RKO (cell line): ENCODE measurements around the gene CDH23.
"Not testable (repeated sequence)": the region's sequence is repeated elsewhere in the genome, so short reads cannot be mapped to it uniquely, and the experiment has no call there.

Experiments used
- DNase-seq: peaks from one replicate; pipeline ENCODE4 v3.0.0-alpha.2; 2016; ENCODE audit warnings: low spot score

Gene CDH23

DNA sequence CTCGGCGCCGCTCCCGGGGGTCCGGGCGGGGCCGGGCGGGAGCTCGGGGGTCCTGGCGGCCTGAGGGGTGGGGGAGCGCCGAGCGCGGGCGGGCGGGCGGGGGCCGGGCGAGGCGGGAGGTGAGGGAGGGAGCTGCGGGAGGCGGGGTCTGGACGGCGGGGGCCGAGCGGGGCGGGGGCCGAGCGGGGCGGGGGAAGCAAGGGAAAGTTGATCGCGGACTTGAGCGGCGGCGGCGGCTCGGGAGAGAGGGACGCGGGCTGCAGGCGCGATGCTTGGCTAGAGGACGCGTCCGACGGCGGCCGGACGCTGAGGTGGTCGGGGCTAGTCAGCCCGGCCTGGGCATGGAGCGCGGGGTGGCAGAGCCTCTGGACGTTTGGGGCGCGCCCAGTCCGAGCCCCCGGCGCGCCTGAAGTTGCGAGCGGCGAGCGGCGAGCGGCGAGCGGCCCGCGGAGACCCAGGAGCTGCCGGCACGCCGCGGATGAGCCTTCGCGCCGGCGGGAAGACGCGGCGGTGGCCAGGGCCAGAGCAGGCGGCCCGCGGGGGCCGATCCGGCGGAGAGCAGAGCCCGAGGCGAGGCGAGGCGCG is at the start of gene CDH23:
Gene CDH23, plus strand, starts transcription at position 210 of the 585 bp plus-strand sequence. CDS start 42,912 bp downstream, outside the sequence.
- DNase-seq, result no peak

DNA sequence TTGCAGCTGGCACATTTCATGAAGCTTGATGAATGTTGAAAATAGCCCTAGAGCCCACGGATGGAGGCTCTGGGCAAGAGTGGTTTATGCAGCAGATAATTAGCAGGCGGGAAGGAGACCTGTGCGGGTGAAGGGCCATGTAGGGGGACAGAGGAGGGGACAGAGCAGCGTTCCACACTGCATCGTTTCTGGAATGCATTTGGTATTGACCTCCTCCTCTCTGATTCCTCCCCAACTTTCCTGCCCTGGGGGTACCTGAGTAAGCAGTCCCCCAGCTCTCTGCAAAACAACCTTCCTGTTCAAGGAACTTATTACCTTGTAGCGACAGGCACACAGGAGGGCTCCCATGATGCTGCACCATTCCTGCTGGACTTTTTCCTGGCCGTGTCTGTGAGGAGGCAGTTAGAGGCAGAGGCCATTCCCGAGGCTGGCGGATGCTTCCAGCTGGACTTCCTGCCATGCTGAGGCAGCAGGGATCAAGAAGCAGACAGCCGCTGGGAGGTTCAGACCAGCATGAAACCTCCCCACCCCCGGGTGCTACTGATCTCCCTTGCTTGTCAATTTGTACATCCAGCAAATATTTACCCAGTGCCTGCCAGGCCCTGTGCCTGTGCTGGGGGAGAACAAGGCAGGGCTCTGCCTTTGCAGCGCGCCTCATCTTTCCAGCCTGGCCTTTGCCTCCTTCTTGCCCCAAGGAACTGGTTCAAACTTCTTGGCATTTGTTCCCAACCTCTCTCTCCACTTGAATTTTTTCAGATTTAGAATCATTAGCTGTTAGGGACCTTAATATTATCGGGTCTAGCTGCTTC is 48.9 kb upstream of the CDH23 start:
- no peak for DNase-seq

DNA sequence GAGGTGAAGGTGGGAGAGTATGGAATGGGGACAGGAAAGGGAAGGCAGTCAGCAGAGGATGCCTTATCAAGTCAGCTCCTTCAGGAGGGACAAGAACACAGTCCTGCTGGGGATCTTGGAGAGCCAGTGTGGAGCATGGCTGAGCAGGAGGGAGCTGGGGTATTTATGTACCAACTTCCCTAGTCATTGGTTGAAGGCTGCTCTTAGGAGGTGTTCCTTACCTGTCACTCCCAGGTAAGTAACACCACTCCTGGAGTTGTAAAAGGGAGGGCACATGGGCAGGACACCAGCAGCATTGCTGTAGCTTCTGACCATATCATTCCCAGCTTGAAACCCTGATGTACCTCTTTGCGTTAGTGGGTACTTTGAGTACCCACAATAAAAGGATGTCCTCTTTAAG is 47.9 kb upstream of the CDH23 start:
- DNase-seq, result no peak

DNA sequence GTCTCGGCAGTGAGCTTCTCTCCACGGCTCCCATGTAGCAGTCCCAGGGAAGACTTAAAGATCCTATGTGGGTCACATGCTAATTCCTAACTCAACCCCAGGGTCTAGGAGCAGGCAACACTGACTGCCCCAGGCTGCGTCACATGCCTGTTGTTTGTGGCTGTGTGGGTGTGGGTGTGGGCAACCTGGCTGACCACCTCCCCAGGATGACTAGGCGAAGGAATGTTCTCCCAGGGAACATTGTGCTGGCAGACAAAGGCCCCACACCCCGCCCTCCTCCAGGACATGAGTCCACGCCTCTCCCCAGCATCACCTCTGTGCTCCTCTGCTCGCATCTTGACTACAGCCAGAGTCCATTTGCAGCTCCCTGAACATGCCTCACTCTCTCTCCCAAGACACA is 47.3 kb upstream of the CDH23 start:
- no peak for DNase-seq

DNA sequence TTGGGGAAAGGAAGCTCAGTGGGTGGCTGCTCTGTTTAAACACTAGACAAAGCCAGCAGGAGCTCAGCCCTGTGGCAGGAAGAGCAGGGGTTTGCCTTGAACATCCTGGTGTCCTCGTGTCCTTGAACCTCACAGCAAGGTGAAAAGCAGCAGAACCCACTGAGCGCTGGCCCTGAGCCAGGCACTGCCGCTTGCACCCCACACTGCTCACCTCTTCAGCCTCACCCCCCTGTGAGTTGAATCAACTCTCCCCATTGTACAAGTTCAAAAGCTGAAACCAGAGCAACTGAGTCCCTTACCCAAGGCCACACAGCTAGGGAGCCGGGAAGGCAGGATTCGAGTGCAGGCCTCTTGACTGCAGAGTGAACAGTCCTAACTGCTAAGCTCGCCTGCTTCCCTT is 45.6 kb upstream of the CDH23 start:
- DNase-seq, result no peak

DNA sequence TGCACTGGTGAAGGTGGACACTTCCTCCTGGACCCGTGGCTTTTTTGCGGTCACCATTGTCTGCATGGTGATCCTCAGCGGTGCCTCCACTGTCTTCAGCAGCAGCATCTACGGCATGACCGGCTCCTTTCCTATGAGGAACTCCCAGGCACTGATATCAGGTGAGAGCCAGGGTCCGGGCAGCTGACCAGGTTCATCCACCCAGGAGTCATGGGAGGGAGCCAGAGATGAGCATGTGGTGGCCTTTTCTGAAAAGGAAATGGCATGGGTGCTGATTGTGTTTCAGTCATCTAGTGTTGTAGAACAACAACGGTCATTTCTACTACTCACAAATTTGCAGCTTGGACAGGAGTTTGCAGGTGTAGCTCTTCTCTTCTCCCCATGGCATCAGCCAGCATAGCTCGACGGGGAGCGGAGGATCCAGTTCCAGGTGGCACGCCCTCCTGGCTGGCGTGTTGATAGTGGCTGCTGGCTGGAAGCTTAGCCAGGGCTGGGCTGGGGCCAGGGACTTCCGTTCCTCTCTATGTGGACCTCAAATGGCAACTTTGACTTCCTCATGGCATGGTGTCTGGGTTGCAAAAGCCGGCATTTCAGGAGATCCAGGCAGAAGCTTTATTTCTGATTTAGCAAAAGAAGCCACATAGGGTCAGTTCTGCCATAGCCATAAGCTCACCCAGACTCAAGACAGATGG is 44.9 kb upstream of the CDH23 start:
- no peak for DNase-seq

DNA sequence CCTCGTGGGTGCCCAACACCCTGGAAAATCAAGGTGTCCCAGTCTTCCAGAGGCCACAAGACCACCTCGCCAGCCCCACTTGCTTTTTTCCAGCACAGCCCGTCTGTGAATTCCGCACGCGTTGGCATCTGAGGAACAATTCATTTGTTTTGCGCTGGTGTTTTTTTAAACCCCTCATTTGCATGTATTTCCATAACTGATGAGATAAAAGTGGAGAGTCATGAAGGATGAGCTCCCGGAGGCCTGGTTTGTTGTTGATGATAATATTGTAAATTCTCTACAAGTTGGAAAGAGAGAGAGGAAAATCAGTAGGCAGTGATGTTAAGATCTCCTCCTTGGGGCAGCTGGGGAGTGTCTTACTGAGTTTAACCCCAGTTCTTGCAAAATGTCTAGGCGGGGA is 43.1 kb upstream of the CDH23 start:
- DNase-seq, result no peak

DNA sequence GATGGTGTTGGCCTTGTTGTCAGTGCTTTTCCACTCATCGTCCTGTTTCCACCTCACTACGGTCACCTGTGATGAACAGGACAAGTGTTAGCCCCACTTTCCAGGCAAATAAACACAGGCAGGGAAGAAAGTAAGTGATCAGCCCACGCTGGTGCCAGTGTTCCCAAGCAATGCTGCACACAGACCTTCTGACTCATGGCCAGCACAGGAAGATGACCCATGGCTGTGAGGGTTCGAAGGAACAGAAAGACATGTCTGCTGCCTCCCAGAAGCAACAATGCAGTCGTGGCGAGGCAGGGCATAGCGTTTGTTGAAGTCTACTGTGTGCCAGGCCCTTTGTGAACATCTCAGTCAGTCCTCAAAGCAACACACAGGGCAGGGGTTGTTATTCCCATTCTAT is 41.9 kb upstream of the CDH23 start:
- no peak for DNase-seq

DNA sequence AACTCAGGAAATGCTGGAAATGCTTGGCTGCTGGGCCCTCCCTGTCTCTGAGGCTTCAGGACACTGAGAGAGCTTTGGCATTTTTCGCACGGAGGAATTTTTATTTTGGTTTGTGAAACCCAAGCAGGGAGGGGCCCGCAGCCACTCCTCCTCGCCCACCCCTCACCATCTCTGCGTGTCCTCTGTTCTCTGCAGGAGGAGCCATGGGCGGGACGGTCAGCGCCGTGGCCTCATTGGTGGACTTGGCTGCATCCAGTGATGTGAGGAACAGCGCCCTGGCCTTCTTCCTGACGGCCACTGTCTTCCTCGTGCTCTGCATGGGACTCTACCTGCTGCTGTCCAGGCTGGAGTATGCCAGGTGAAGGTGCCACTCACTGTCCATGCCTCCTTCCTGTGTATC is 40.8 kb upstream of the CDH23 start:
- no peak for DNase-seq

DNA sequence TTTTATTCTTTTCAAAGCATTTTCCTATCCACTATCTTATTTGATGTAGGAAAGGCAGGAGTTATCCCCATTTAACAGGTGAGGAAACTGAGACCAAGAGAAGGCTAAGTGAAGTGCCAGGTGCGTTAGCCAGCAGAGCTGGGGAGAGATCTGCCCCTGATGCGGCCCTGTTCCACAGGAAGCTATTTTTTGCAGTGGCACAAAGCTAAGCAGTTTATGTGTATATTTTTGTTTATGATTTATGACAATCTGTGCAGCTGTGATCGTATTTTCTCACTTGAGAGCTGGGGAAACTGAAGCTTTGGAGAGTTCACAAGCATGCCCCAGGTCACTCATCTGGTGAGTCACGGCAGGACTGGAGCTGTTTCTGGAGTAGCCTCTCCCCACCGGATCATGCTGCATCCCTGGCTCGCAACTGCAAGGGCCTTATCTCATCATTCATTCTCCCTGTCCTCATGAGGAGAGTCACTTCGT is 38.9 kb upstream of the CDH23 start:
- DNase-seq, result no peak

DNA sequence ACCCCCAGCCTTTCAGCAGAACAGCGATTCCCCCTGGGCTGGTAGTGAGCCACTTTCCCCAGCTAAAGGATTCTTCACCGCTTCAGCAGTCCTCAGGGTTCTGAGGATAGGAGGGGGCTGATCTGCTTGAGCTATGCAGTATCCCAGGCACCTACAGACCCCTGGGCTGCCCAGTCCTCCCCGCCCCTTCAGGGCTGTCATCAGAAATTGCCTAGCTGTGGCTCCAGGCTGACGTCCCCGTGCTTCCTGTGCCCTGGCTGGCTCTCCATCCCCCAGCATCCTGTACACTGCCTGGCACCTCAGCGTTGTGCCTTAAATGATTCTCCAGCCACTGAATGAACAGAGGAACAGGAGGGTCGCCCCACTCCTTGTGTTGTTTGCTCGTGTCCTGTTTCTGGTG is 38.4 kb upstream of the CDH23 start:
- no peak for DNase-seq

DNA sequence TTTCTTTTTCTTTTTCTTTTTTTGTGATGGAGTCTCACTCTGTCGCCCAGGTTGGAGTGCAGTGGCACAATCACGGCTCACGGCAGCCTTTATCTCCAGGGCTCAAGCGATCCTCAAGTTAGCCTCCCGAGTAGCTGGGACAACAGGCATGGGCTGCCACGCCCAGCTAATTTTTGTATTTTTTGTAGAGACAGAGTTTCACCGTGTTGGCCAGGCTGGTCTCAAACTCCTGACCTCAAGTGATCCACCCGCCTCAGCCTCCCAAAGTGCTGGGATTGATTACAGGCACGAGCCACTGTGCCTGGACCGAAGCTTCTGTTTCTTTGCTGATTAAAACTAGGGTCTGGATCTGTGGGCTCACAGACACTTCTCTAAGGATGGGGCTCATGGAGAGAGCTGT is 37.8 kb upstream of the CDH23 start:
- DNase-seq, result not testable (repeated sequence)

DNA sequence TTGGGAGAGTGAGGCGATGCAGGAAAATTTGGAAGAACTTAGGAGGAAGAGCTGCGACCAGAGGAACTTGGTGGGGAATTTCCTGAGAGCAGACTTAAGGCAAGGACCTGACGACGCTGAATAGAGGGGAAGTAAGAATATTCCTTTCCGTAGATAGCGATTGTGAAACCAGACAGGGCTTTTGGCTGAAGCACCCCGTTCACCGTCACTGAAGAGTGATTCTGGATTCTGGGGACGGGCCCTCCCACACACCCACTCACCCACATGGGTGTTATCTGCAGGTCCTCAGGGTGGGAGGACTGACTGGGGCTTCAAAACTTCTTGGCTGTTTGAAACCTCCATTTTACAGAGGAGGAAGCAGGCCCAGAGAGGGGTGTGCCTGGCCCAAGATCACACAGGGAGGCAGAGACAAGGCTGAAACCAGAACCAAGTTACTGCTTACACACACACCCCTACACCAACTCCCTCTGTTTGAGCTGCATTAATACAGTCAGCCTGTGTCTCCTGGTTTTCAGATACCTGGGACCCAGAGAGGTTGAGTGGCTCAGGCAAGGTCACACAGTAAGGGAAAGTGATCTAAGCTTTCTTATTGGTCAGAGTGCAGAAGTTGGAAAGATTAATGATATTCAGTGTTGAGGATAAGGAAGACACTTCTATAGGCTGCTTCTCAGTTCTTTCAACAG is 37.2 kb upstream of the CDH23 start:
- DNase-seq, result no peak

DNA sequence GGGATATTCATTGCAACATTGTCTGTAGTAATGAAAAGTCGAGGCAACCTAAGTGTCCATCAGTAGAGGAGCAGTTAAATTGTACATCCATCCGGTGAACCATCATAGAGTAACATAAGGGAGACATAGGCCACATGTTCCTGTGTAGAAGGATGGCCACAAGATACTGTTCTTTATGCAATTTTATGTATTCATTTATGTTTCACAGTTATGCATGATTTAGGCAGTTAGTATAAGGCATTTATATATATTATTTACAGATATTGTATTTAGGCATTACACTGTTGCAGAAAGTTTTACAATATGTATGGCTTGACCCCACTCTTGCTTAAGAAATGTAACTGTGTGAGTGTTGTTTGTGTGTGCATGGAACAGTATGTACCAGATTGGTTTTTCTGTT is 36.0 kb upstream of the CDH23 start:
- DNase-seq, result no peak

DNA sequence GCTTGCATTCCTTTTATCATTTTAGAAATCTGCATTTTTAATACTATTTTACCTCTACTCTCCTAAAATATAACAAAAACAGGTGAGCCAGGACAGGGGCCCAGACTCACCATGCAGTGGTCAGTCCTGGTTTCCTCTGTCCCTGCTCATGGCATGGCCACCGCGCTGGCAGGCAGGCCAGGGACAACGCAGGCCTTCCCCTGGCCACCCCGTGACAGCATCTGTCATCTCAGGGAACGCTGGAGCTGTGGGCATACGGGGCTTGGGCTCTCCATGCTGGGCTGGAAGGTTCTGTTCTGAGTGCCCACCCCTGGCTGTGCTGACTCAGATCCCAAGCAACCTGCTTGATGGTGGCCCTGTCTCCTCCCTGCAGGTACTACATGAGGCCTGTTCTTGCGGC is 35.1 kb upstream of the CDH23 start:
- no peak for DNase-seq

DNA sequence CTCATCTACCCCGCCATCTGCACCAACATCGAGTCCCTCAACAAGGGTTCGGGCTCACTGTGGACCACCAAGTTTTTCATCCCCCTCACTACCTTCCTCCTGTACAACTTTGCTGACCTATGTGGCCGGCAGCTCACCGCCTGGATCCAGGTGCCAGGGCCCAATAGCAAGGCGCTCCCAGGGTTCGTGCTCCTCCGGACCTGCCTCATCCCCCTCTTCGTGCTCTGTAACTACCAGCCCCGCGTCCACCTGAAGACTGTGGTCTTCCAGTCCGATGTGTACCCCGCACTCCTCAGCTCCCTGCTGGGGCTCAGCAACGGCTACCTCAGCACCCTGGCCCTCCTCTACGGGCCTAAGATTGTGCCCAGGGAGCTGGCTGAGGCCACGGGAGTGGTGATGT is 34.6 kb upstream of the CDH23 start:
- no peak for DNase-seq

DNA sequence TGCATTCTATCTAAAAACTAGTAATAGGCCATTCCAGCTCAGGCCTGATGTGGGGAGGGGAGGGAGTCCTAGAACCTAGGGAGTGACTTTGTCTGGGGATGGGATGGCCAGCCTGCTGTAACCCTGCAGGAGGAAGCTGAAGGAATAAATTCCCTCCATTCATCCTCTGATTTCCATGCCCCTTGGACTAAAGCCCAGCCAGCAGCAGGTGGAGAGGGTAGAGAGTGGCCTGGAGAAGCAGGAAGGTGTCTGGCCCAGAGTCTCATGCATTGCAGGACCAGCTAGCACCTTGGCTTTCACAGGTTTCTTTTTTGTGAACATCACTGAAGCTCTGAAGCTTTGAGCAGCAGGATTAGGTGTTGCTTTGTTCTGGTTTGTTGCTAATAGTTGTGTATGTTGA is 32.8 kb upstream of the CDH23 start:
- DNase-seq, result no peak

DNA sequence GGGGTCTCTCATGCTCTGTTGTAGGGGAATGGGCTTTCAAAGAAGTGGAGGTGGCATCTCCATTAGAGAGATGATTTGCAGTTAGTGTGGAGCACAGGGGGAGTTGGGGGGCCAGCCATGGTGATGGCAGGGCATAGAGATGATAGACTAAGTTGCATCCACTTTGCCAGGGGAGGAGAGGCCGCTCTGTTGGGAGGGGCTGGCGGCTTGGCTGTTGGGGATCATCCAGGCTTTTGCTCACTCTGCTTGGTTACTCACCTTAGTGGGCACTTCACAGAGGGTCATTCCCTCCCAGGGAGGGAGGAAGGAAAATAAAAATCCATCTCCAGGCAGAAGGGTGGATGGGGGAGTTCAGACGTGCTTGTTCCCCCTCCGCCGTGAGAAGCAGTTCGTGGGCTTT is 31.4 kb upstream of the CDH23 start:
- no peak for DNase-seq

DNA sequence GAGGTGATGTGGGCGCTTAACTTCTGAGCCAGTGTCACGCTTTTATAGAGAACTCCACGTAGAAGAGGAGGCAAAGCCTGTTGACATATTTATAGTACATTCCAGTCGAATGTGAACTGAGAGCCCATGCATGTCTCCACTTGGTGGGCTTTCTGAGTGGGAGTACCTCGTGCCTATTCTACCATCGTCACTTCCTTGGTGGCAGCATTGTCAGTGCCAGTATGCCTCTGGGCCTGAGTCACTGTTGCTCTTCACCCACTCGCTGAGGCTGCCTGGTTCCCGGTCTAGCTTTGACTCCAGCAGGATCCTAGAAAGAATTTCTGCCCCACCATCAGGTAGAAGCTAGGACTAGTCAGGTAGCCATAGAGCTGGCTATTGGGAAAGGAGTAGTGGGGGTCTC is 30.0 kb upstream of the CDH23 start:
- DNase-seq, result no peak

DNA sequence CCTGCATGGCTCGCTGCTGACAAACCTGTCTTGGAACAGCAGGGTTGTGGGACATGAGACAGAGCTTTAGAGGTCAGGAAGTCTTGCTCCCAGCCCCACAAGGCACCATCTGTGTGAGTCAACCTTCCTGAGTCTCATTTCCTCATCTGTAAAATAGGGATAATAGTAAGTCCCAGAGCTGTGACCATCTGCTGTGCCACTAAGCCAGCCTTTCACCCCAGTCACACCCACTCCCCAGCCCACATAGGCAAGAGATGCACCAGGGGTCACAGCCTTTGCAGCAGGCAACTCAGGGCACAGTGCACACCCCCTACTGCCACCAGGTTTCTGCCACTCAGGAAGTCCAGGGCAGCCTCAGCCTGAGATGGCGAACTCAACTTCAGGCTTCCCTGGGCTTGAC is 29.4 kb upstream of the CDH23 start:
- no peak for DNase-seq

DNA sequence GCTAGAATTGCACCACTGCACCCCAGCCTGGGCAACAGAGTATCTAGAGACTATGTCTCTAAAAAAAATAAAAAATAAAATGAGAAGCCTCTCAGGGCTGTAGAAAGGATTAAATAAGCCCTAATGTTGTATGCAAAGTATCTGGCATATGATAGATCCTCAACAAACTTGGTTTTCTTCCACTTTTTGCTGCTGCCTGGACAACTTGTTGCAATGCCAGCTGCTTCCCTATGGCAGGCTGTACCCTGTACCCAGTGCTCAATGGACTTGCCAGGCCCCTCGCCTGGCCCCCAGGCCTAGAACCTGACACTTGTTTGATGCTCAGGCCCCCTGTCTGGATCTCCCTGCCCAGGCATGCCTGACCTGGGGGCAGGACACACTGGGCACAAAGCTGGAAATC is 28.5 kb upstream of the CDH23 start:
- DNase-seq, result no peak

DNA sequence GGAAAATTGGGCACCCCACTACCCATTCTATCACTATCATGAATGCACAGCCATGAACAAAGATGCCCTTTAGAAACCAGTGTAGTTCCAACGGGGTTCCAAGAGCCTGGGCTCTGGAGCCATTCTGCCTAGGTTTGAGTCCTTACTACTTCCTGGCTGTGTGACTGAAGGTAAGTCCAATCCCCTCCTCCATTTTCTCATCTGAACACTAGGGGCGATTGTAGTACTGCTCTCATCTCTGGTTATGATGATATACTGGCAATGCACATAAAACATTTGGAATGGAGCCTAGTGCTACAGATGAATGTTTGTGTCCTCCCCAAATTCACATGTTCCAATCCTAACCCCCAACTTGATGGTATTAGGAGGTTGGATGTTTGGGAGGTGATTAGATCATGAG is 28.1 kb upstream of the CDH23 start:
- DNase-seq, result peak; percentile 35

DNA sequence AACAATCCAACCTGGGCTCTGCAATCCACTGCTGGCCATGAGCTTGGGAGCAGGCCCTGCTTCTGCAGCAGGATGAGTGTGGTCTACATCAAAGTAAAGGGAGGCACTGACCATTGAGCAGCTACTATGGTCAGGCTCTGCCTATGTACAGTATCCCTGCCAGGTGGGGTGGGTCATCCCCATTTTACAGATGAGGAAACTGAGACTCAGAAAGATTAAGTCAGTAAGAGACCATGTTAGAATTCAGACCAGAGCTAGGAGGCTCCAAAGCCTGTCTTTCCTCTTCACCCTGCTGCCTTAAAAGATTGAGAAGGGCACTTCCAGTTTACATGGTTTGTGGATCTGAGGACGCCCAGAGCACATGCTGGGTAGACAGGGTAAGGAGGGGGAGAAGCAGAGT is 27.1 kb upstream of the CDH23 start:
- DNase-seq, result no peak
